Colonic mucosa (tissue), 4 donors: ENCODE results near the gene CALHM2. TPM values are rescaled to one million over a fixed set of nuclear protein-coding genes. Genes with fewer than 3 reads are reported as not detected.
A peak's percentile ranks its signal among the peaks of the same experiment; 100 is the strongest.
"Not testable (repeated sequence)": the region's sequence is repeated elsewhere in the genome, so short reads cannot be mapped to it uniquely, and the experiment has no call there.

Source experiments
- DNase-seq: peaks from one replicate; pipeline ENCODE4 v3.0.0-alpha.2; 2020
- H3K27ac ChIP-seq: fragments of 200-600 bp; one replicate; pipeline ENCODE4 v1.8.0; 2021
- H3K27me3 ChIP-seq: fragments of 200-600 bp; one replicate; pipeline ENCODE4 v1.8.0; 2021
- H3K36me3 ChIP-seq: fragments of 200-600 bp; one replicate; pipeline ENCODE4 v1.8.0; 2021
- H3K4me1 ChIP-seq: fragments of 200-600 bp; one replicate; pipeline ENCODE4 v1.8.0; 2021; ENCODE audit warnings: mild to moderate bottlenecking
- H3K4me3 ChIP-seq: fragments of 200-600 bp; one replicate; pipeline ENCODE4 v1.8.0; 2021
- H3K9ac ChIP-seq, 2 donors: one replicate each; pipeline ENCODE4 v1.7.0; 2013; ENCODE audit warnings: control low read depth in 2 of 2, low read depth in 2 of 2, low read length in 2 of 2
- H3K9me3 ChIP-seq: fragments of 200-600 bp; one replicate; pipeline ENCODE4 v1.8.0; 2021
- intact Hi-C: fragments of 100-400 bp; cut with DNase I; formaldehyde crosslinking; loops from one replicate; pipeline ENCODE4 v1.14.1; 2022
- total RNA-seq, 2 donors: library from RNA; stranded (reverse); fragmentation: NEBNext Ultra II Directional in 1 of 2; extraction: Animal tissue kit (Norgen Biotek cat#: 25700) in 1 of 2; gene quantifications; one replicate each; pipeline ENCODE4 v1.2.1, GENCODE V29; 2021
- TF ChIP-seq, protein P1 (sequence below): fragments of 200-600 bp; IDR thresholded peaks from one replicate; pipeline ENCODE4 v1.8.0; 2022; ENCODE audit warnings: antibody characterized with exemption, mild to moderate bottlenecking
- donor health status: healthy.
- donor health status: DM: no; HTN: no; CAD: no.
- donor health status: DM: no; HTN: no; CAD: no.

CALHM2 gene
- total RNA-seq, 2 donors from 2014 or later = 3.5 to 8.0 TPM

DNA sequence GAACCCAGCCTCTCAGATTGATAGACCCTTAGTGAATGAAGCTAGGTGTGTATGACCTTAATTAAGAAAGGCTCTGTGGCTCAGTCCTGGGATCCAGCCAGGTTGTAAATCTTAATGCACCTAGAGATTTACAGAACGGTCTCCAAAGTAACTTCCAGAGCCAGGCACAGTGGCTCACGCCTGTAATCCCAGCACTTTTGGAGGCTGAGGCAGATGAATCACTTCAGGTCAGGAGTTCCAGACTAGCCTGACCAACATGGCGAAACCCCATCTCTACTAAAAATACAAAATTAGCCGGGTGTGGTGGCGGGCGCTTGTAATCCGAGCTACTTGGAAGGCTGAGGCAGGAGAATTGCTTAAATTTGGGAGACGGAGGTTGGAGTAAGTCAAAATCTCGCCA lies 24.3 kb downstream of the CALHM2 start:
- Histone ChIP-seq H3K9me3 (no peaks in the 10 kb centered on the region), H3K27ac (no peak overlapping the region), H3K27me3 (no peaks in the 10 kb centered on the region), H3K4me3 (no peak overlapping the region), H3K36me3 (peaks cover 11% of the 10 kb centered on the region), H3K9ac (no peak overlapping the region), H3K4me1 (no peaks in the 10 kb centered on the region)
- TF ChIP-seq, protein P1, sequence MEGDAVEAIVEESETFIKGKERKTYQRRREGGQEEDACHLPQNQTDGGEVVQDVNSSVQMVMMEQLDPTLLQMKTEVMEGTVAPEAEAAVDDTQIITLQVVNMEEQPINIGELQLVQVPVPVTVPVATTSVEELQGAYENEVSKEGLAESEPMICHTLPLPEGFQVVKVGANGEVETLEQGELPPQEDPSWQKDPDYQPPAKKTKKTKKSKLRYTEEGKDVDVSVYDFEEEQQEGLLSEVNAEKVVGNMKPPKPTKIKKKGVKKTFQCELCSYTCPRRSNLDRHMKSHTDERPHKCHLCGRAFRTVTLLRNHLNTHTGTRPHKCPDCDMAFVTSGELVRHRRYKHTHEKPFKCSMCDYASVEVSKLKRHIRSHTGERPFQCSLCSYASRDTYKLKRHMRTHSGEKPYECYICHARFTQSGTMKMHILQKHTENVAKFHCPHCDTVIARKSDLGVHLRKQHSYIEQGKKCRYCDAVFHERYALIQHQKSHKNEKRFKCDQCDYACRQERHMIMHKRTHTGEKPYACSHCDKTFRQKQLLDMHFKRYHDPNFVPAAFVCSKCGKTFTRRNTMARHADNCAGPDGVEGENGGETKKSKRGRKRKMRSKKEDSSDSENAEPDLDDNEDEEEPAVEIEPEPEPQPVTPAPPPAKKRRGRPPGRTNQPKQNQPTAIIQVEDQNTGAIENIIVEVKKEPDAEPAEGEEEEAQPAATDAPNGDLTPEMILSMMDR = no peak
- intact Hi-C loops = no loop called here
- no peak for DNase-seq

DNA sequence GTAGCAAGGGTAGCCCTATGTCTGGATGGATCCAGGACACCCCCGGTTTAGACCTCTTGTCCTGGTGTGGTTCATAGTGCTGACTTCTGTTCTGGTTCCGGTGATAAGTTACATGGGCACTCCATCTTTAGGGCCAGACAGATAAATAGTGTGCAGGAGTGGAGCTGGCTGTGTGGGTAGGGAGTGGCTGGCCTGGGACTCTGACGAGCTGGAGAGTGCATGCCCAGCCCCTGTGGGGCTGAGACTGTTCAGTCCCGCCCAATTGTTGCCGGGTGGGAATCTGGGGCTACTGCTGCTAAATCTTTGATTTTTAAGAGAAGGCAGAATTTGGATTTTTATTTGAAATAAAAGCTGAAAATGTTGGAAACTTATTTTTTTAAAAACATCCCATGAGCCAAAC lies 28.4 kb downstream of the CALHM2 start:
- no peak for DNase-seq

DNA sequence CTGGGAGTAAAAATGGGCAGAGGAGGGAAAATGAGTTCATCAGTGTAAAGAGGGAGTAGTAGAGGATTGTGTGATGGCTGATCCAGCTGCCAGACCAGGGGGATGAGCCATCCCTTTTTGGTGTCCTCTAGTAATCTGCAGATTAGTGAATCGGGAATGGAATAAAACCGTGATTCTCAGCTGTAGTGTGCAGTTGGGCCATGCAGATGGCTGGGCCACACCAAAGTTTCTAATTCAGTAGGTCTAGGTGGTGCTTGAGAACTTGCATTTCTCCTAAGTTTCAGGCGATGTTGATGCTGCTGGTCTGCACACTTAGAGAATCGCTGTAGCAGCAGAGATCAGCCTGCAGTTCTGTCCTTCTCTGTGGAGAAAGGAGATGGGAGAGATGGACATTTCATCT lies 33.1 kb downstream of the CALHM2 start:
- DNase-seq = no peak
- TF ChIP-seq, protein P1 = no peak
- H3K36me3 ChIP-seq = peaks cover 37% of the 10 kb centered on the region

More for the DNA sequence above, 28.4 kb downstream of the CALHM2 start:
- Histone ChIP-seq H3K36me3 (peaks cover 29% of the 10 kb centered on the region), H3K27me3 (no peaks in the 10 kb centered on the region), H3K4me1 (no peaks in the 10 kb centered on the region), H3K27ac (no peak overlapping the region), H3K9ac (no peak overlapping the region), H3K9me3 (no peaks in the 10 kb centered on the region), H3K4me3 (no peak overlapping the region)
- TF ChIP-seq, protein P1 = no peak
- intact Hi-C loops = no loop called here

DNA sequence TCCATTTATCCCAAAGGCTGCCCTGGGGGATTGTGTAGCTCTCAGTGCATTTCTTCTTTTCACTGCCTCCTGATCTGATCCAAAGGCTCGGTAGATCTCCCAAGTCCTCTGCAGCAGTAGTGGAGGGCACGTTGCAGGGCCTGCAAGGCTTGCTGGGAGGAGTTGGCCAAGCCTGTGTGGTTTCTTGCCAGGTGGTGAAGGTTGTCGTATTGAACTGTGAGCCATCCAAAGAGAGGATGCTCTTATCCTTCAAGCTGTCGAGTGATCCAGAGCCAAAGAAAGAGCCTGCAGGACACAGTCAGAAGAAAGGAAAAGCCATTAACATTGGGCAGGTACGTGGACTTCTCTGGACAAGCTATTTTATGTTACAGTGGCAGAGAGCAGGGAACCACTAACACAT lies 34.6 kb downstream of the CALHM2 start:
- DNase-seq = no peak
- TF ChIP-seq, protein P1 = no peak
- H3K9ac ChIP-seq = no peak overlapping the region
- H3K4me1 ChIP-seq = no peaks in the 10 kb centered on the region
- no peaks in the 10 kb centered on the region for H3K9me3 ChIP-seq
- H3K27ac ChIP-seq = no peak overlapping the region
- intact Hi-C loops = loop anchor here (10.0 kb wide), 1 partner anchor 177 kb away; no protein-coding TSS in a partner anchor
- H3K36me3 ChIP-seq = peaks cover 45% of the 10 kb centered on the region
- no peak overlapping the region for H3K4me3 ChIP-seq
- no peaks in the 10 kb centered on the region for H3K27me3 ChIP-seq

More for the DNA sequence above, 33.1 kb downstream of the CALHM2 start:
- Histone ChIP-seq H3K9me3 (no peaks in the 10 kb centered on the region), H3K27me3 (no peaks in the 10 kb centered on the region), H3K27ac (no peak overlapping the region), H3K4me1 (no peaks in the 10 kb centered on the region), H3K4me3 (no peak overlapping the region), H3K9ac (no peak overlapping the region)
- intact Hi-C loops = loop anchor here (2.0 to 10.0 kb wide), 2 partner anchors 64 to 176 kb away; no protein-coding TSS in a partner anchor

- TF ChIP-seq, protein P1 = peak; percentile 10
- DNase-seq = not testable (repeated sequence)
Observed at GRCh38 chr10:103417148-103417469, 35.1 kb downstream of the CALHM2 start.

More at GRCh38 chr10:103417148-103417469, 35.1 kb downstream of the CALHM2 start:
- not testable (repeated sequence) for H3K4me3 ChIP-seq, H3K9ac ChIP-seq, H3K9me3 ChIP-seq, H3K4me1 ChIP-seq, H3K27me3 ChIP-seq, H3K27ac ChIP-seq
- intact Hi-C loops = loop anchor here (10.0 kb wide), 1 partner anchor 178 kb away; no protein-coding TSS in a partner anchor
- H3K36me3 ChIP-seq = peaks cover 48% of the 10 kb centered on the region
